HG03457 (cell line): ENCODE results near the gene MXRA8.
"Not testable (repeated sequence)": the region's sequence is repeated elsewhere in the genome, so short reads cannot be mapped to it uniquely, and the experiment has no call there.

Experiments
- ATAC-seq: cut with Tn5 transposase; IDR thresholded peaks from one replicate; pipeline ENCODE4 v1.9.1; 2021; ENCODE audit warnings: moderate number of reproducible peaks; ENCODE audit not compliant: unreplicated experiment

Gene MXRA8

GRCh38 chr1:1370094-1370493 is 11.7 kb upstream of the MXRA8 start:
- not testable (repeated sequence) for ATAC-seq

GRCh38 chr1:1367315-1367714 is 9.0 kb upstream of the MXRA8 start:
- ATAC-seq: no peak

- no peak for ATAC-seq
Measured at GRCh38 chr1:1366699-1367066, 8.3 kb upstream of the MXRA8 start.

- no peak for ATAC-seq
Measured at GRCh38 chr1:1365875-1366698, 7.7 kb upstream of the MXRA8 start.

GRCh38 chr1:1364266-1364665 is 5.9 kb upstream of the MXRA8 start:
- ATAC-seq: no peak

GRCh38 chr1:1361982-1362423 is 3.6 kb upstream of the MXRA8 start:
- ATAC-seq: no peak

GRCh38 chr1:1361233-1361981 is 3.1 kb upstream of the MXRA8 start:
- no peak for ATAC-seq

GRCh38 chr1:1360506-1361169 is 2.3 kb upstream of the MXRA8 start:
- ATAC-seq: no peak

GRCh38 chr1:1359664-1360468 is 1.5 kb upstream of the MXRA8 start:
- ATAC-seq: no peak

- no peak for ATAC-seq
Measured at GRCh38 chr1:1359308-1359663, 931 bp upstream of the MXRA8 start.

- no peak for ATAC-seq
Measured at GRCh38 chr1:1357871-1358432, 403 bp downstream of the MXRA8 start.

GRCh38 chr1:1356796-1357401 is 1.5 kb downstream of the MXRA8 start:
- no peak for ATAC-seq

GRCh38 chr1:1356166-1356795 is 2.1 kb downstream of the MXRA8 start:
- ATAC-seq: no peak

GRCh38 chr1:1355416-1355815 is 2.9 kb downstream of the MXRA8 start:
- no peak for ATAC-seq

GRCh38 chr1:1354271-1355247 is 3.8 kb downstream of the MXRA8 start:
- ATAC-seq: no peak

GRCh38 chr1:1353389-1354151 is 4.8 kb downstream of the MXRA8 start:
- no peak for ATAC-seq

GRCh38 chr1:1352786-1353388 is 5.5 kb downstream of the MXRA8 start:
- ATAC-seq: no peak
